ENCODE measurements around the gene CACNA1G. TPM values are rescaled to one million over a fixed set of nuclear protein-coding genes. Genes with fewer than 3 reads are reported as not detected.

Gene CACNA1G
- total RNA-seq, 1 donor from 2014 or later, result 0.19 TPM

GRCh38 chr17:50517011-50517410 is 43.5 kb upstream of the CACNA1G start:
- Mint-ChIP-seq H3K27me3 (peaks cover 8% of the 10 kb centered on the region), H3K27ac (no peak overlapping the region), H3K36me3 (ENCODE audit: insufficient read depth) (no peaks in the 10 kb centered on the region), H3K4me3 (ENCODE audit: low read depth) (no peak overlapping the region), H3K4me1 (ENCODE audit: low read depth) (peaks cover 2% of the 10 kb centered on the region), H3K9me3 (ENCODE audit: low read depth) (no peaks in the 10 kb centered on the region)
- DNase-seq (ENCODE audit: low spot score, unreplicated experiment), result no peak
- TF ChIP-seq CTCF (IDR thresholded peaks at IDR 0.05; ENCODE audit: unreplicated experiment), result no peak

- DNase-seq (ENCODE audit: low spot score, unreplicated experiment), result no peak
- H3K4me1 Mint-ChIP-seq (ENCODE audit: low read depth), result peaks cover 4% of the 10 kb centered on the region
- no peaks in the 10 kb centered on the region for H3K9me3 Mint-ChIP-seq (ENCODE audit: low read depth)
- H3K27ac Mint-ChIP-seq, result no peak overlapping the region
- H3K4me3 Mint-ChIP-seq (ENCODE audit: low read depth), result no peak overlapping the region
- no peaks in the 10 kb centered on the region for H3K36me3 Mint-ChIP-seq (ENCODE audit: insufficient read depth)
- TF ChIP-seq CTCF (IDR thresholded peaks at IDR 0.05; ENCODE audit: unreplicated experiment), result no peak
- H3K27me3 Mint-ChIP-seq, result peaks cover 8% of the 10 kb centered on the region
Measured at GRCh38 chr17:50517504-50518383, 42.8 kb upstream of the CACNA1G start.

GRCh38 chr17:50518384-50519023 is 42.0 kb upstream of the CACNA1G start:
- DNase-seq (ENCODE audit: low spot score, unreplicated experiment), result no peak
- no peak overlapping the region for H3K4me3 Mint-ChIP-seq (ENCODE audit: low read depth)
- no peaks in the 10 kb centered on the region for H3K9me3 Mint-ChIP-seq (ENCODE audit: low read depth)
- H3K27ac Mint-ChIP-seq, result peak overlapping the region; percentile 64
- no peak for TF ChIP-seq CTCF (IDR thresholded peaks at IDR 0.05; ENCODE audit: unreplicated experiment)
- H3K4me1 Mint-ChIP-seq (ENCODE audit: low read depth), result peaks cover 5% of the 10 kb centered on the region
- H3K27me3 Mint-ChIP-seq, result peaks cover 8% of the 10 kb centered on the region
- H3K36me3 Mint-ChIP-seq (ENCODE audit: insufficient read depth), result no peaks in the 10 kb centered on the region

- H3K9me3 Mint-ChIP-seq (ENCODE audit: low read depth), result no peaks in the 10 kb centered on the region
- TF ChIP-seq CTCF (IDR thresholded peaks at IDR 0.05; ENCODE audit: unreplicated experiment), result no peak
- no peak overlapping the region for H3K27ac Mint-ChIP-seq
- no peak overlapping the region for H3K4me3 Mint-ChIP-seq (ENCODE audit: low read depth)
- H3K4me1 Mint-ChIP-seq (ENCODE audit: low read depth), result peaks cover 5% of the 10 kb centered on the region
- no peaks in the 10 kb centered on the region for H3K36me3 Mint-ChIP-seq (ENCODE audit: insufficient read depth)
- H3K27me3 Mint-ChIP-seq, result peaks cover 8% of the 10 kb centered on the region
- DNase-seq (ENCODE audit: low spot score, unreplicated experiment), result no peak
Measured at GRCh38 chr17:50519141-50519834, 41.2 kb upstream of the CACNA1G start.

- H3K4me3 Mint-ChIP-seq (ENCODE audit: low read depth), result no peak overlapping the region
- DNase-seq (ENCODE audit: low spot score, unreplicated experiment), result no peak
- TF ChIP-seq CTCF (IDR thresholded peaks at IDR 0.05; ENCODE audit: unreplicated experiment), result no peak
- H3K9me3 Mint-ChIP-seq (ENCODE audit: low read depth), result no peaks in the 10 kb centered on the region
- H3K27ac Mint-ChIP-seq, result no peak overlapping the region
- H3K36me3 Mint-ChIP-seq (ENCODE audit: insufficient read depth), result no peaks in the 10 kb centered on the region
- H3K4me1 Mint-ChIP-seq (ENCODE audit: low read depth), result peaks cover 5% of the 10 kb centered on the region
- H3K27me3 Mint-ChIP-seq, result peaks cover 3% of the 10 kb centered on the region
Measured at GRCh38 chr17:50520483-50520882, 40.0 kb upstream of the CACNA1G start.

All from progenitor cell of endocrine pancreas (in vitro differentiated cells).